ENCODE data around the gene SH3BP5.

DNA sequence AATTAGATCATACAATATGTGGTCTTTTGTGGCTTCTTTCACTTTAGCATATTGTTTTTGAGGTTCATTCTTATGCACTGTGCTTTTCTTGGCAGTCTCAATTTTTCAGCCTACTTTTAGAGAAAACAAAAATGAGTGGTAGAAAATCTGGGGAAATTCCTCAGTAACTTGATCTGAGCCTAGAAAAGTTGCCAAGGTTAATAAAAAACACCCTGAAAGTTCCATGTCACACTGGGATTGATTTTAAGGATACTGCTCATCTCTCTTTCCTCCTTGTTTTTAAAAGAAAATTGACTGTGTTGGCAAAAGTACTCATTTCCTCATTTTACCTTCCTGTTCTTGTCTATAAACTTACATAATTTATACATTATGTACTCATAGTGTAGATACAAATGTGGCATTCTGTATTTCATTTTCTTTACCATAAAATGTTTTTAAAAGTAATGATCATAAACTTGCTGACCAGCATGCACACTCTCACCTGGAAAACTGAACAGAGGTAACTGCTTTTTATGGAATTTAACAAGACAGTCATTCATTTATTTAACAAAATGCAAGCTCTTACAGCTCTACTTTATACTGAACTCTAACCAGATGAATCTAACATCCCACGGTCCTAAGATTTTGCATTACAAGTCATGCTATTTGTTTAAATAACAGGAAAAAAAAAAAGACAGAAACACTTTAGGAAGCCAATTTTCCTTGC is 28.6 kb upstream of the SH3BP5 start:
- TF ChIP-seq CTCF (IDR thresholded peaks at IDR 0.05; ENCODE audit: low read depth, low read length), result no peak
- TF ChIP-seq EZH2phosphoT487 (IDR thresholded peaks at IDR 0.05; ENCODE audit: low read depth), result no peak
